Stomach (tissue), 4 donors: ENCODE measurements around the gene KCNMB4.

Experiments
- EP300 ChIP-seq: sonication (generic); formaldehyde crosslinking; IDR thresholded peaks from one replicate; pipeline ENCODE4 v1.6.1; 2017; ENCODE audit warnings: antibody characterized with exemption
- POLR2A ChIP-seq, 4 donors: fragments of 450-650 bp; IDR thresholded peaks; one replicate each; pipeline ENCODE4 v1.6.1; 2016; ENCODE audit warnings: antibody characterized with exemption in 4 of 4, control low read depth in 2 of 4, mild to moderate bottlenecking in 1 of 4, moderate library complexity in 1 of 4
- POLR2AphosphoS5 ChIP-seq, 3 donors: sonication (generic); formaldehyde crosslinking; IDR thresholded peaks; one replicate each; pipeline ENCODE4 v1.6.1; 2016; ENCODE audit warnings: antibody characterized with exemption in 3 of 3
- TF ChIP-seq, protein P1 (sequence below), 7 experiments: fragments of 450-650 bp in 4 of 7; fragments of 200-600 bp in 3 of 7; sonication (generic) in 3 of 7; IDR thresholded peaks; one replicate each; pipeline ENCODE4 v1.5.1; 2016 to 2019; ENCODE audit warnings: antibody characterized with exemption in 7 of 7, control low read depth in 2 of 7, mild to moderate bottlenecking in 1 of 7

DNA sequence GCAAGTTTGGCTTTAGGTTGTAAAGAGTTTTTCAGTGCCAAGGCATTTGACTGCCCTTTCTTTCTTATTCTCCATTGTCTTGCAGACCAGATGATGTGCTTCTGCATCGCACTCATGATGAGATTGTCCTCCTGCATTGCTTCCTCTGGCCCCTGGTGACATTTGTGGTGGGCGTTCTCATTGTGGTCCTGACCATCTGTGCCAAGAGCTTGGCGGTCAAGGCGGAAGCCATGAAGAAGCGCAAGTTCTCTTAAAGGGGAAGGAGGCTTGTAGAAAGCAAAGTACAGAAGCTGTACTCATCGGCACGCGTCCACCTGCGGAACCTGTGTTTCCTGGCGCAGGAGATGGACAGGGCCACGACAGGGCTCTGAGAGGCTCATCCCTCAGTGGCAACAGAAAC, 64.3 kb downstream of the KCNMB4 start:
- TF ChIP-seq, protein P1, sequence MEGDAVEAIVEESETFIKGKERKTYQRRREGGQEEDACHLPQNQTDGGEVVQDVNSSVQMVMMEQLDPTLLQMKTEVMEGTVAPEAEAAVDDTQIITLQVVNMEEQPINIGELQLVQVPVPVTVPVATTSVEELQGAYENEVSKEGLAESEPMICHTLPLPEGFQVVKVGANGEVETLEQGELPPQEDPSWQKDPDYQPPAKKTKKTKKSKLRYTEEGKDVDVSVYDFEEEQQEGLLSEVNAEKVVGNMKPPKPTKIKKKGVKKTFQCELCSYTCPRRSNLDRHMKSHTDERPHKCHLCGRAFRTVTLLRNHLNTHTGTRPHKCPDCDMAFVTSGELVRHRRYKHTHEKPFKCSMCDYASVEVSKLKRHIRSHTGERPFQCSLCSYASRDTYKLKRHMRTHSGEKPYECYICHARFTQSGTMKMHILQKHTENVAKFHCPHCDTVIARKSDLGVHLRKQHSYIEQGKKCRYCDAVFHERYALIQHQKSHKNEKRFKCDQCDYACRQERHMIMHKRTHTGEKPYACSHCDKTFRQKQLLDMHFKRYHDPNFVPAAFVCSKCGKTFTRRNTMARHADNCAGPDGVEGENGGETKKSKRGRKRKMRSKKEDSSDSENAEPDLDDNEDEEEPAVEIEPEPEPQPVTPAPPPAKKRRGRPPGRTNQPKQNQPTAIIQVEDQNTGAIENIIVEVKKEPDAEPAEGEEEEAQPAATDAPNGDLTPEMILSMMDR (IDR thresholded peaks at IDR 0.05): no peak
- no peak for TF ChIP-seq POLR2AphosphoS5 (IDR thresholded peaks at IDR 0.05)
- no peak for TF ChIP-seq EP300
- TF ChIP-seq POLR2A (IDR thresholded peaks at IDR 0.05): no peak
